Measurements from ENCODE around the gene LILRA1.
"Not testable (repeated sequence)": the region's sequence is repeated elsewhere in the genome, so short reads cannot be mapped to it uniquely, and the experiment has no call there.

Gene LILRA1

DNA sequence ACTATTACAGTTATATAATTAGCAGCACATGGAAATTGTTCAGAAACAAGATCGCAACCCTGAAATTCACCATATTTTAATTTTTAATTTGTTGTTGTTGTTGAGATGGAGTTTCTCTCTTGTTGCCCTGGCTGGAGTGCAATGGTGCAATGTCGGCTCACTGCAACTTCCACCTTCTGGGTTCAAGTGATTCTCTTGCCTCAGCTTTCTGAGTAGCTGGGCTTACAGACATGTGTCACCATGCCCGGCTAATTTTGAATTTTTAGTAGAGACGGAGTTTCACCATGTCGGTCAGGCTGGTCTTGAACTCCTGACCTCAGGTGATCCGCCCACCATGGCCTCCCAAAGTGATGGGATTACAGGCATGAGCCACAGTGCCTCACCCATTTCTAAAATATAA is 30.2 kb upstream of the LILRA1 start:
- not testable (repeated sequence) for H3K4me3 ChIP-seq (ENCODE audit: low read length); H3K27ac ChIP-seq (ENCODE audit: low read length); H3K4me1 ChIP-seq (ENCODE audit: insufficient read depth, low read length); H3K27me3 ChIP-seq (ENCODE audit: insufficient read depth, low read length); H3K36me3 ChIP-seq (ENCODE audit: insufficient read depth, low read depth, low read length); H3K9ac ChIP-seq (ENCODE audit: low read depth, low read length)
- H3K9me3 ChIP-seq (ENCODE audit: insufficient read depth, low read depth, low read length), result peaks cover 87% of the 10 kb centered on the region

DNA sequence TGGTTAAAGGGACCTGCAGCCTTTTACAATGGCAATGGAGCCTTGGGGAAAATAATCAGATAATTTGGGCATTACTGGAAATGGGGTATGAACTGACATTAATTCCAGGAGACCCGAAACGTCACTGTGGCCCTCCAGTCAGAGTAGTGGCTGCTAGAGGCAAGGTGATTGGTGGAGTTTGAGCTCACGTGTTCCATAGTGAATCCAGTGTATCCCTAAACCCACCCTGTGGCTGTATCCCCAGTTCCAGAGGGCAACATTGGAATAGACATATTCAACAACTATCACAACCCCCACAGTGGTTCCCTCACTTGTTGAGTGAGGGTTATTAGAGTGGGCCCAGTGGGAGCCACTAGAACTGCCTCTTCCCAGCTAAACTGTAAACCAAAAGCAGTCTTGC is 23.1 kb upstream of the LILRA1 start:
- Histone ChIP-seq H3K9me3 (ENCODE audit: insufficient read depth, low read depth, low read length) (peaks cover 86% of the 10 kb centered on the region), H3K27ac (ENCODE audit: low read length) (no peak overlapping the region)

DNA sequence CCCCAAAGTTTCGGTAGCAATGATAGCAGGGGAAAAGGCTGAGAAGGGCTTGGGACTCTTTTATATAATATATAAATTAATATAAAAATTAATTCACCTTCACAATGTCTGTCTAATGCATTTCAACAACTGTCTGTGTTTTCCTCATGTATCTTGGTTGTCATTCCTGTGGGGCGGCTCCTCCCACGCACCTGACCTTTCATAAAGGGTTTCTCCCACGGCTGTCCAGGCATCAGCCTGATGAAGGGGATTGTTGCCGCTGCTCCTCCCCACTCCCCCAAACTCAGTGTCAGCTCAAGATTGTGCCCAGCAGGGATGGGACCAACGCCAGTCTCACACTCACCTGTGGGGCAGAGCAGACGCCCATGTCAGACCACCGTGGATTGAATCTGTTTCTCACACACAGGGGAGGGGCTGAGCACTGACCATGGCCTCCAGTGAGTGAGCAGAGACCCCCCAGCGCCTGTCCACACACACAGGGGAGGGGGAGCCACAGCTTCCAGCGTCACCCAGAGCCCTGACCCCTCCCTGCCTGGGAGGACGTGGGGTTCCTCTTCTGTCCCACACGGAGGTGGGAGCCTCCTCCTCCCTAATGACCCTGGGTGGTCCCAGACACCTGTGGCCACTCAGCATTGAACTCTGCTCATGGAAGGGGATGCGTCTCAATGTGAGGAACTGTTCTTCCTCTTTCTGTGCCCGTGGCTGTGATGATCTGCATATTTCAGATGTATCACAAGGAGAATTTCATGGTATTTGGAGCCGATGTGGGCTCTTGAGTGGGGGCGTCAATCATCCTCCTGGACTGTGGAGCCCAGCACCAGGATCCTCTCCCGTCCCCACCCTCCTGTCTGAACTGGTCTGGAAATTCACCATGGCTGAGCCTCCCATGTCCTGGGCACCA is 21.5 kb upstream of the LILRA1 start:
- not testable (repeated sequence) for H3K4me1 ChIP-seq (ENCODE audit: insufficient read depth, low read length)

More for the DNA sequence above, 23.1 kb upstream of the LILRA1 start:
- H3K36me3 ChIP-seq (ENCODE audit: insufficient read depth, low read depth, low read length), result no peaks in the 10 kb centered on the region
- no peak overlapping the region for H3K4me3 ChIP-seq (ENCODE audit: low read length)
- no peak overlapping the region for H3K9ac ChIP-seq (ENCODE audit: low read depth, low read length)
- no peaks in the 10 kb centered on the region for H3K4me1 ChIP-seq (ENCODE audit: insufficient read depth, low read length)
- H3K27me3 ChIP-seq (ENCODE audit: insufficient read depth, low read length), result no peaks in the 10 kb centered on the region

DNA sequence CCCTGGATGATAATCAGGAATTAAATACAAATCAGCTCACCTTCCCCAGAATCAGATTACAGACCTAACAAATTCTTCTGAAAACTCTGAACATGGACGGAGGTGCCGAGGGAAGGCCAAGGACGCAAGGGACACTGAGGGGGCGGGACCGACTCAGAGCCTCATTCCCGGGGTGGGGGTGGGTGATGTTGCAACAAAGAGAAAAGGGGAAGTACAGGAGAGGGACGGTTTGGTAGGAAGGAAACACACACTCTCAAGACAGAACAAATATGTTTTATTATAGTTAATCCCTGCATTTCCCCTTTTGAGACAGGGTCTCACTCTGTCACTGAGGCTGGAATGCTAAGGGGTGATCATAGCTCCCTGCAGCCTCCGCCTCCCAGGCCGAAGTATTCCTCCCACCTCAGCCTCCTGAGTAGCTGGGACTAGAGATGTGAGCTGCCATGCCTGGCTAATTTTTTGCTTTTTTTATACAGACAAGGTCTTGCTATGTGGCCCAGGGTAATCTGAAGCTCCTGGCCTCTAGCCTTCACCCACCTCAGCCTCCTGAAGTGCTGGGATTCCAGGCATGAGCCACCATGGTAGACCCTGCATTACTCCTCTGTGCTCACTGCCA is 20.6 kb upstream of the LILRA1 start:
- no peak overlapping the region for H3K27ac ChIP-seq (ENCODE audit: low read length)
- H3K9ac ChIP-seq (ENCODE audit: low read depth, low read length), result no peak overlapping the region
- no peaks in the 10 kb centered on the region for H3K36me3 ChIP-seq (ENCODE audit: insufficient read depth, low read depth, low read length)
- no peak overlapping the region for H3K4me3 ChIP-seq (ENCODE audit: low read length)
- no peaks in the 10 kb centered on the region for H3K27me3 ChIP-seq (ENCODE audit: insufficient read depth, low read length)
- peaks cover 76% of the 10 kb centered on the region for H3K9me3 ChIP-seq (ENCODE audit: insufficient read depth, low read depth, low read length)
- no peaks in the 10 kb centered on the region for H3K4me1 ChIP-seq (ENCODE audit: insufficient read depth, low read length)

More for the DNA sequence above, 21.5 kb upstream of the LILRA1 start:
- H3K9me3 ChIP-seq (ENCODE audit: insufficient read depth, low read depth, low read length), result peaks cover 75% of the 10 kb centered on the region
- not testable (repeated sequence) for H3K27ac ChIP-seq (ENCODE audit: low read length); H3K9ac ChIP-seq (ENCODE audit: low read depth, low read length); H3K36me3 ChIP-seq (ENCODE audit: insufficient read depth, low read depth, low read length); H3K4me3 ChIP-seq (ENCODE audit: low read length); H3K27me3 ChIP-seq (ENCODE audit: insufficient read depth, low read length)

DNA sequence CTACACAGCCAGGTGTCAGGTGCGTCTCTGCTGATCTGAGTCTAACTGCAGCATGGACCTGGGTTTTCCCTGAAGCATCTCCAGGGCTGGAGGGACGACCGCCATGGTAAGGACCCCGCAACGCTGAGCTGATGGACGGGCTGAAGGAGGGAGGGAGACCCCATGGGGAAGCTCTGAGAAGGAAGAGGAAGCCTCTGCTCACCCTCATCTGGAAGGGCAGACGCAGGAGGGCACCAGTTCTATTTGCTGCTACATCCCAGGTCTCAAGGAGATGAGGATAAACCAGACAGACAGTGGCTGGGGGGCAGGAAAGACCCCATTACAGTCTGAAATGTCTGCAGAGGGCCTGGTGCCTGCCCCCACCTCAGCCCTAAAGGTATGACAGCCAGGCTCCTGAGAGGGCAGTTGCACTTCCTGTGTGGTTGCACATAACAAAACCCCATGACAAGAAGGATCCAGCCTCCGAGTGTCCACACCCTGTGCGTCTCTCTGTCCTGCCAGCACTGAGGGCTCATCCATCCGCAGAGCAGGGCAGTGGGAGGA is 20.0 kb upstream of the LILRA1 start, which contains the start of gene LILRA2:
Gene LILRA2 (plus strand): TSS at position 461 of the 543 bp plus-strand sequence. CDS start 89 bp downstream, outside the sequence.
- H3K9me3 ChIP-seq (ENCODE audit: insufficient read depth, low read depth, low read length), result peaks cover 76% of the 10 kb centered on the region
- no peaks in the 10 kb centered on the region for H3K27me3 ChIP-seq (ENCODE audit: insufficient read depth, low read length)
- H3K36me3 ChIP-seq (ENCODE audit: insufficient read depth, low read depth, low read length), result no peaks in the 10 kb centered on the region
- no peaks in the 10 kb centered on the region for H3K4me1 ChIP-seq (ENCODE audit: insufficient read depth, low read length)
- no peak within 1 kb of the TSS for H3K27ac ChIP-seq (ENCODE audit: low read length)
- no peak within 1 kb of the TSS for H3K4me3 ChIP-seq (ENCODE audit: low read length)
- no peak within 1 kb of the TSS for H3K9ac ChIP-seq (ENCODE audit: low read depth, low read length)

DNA sequence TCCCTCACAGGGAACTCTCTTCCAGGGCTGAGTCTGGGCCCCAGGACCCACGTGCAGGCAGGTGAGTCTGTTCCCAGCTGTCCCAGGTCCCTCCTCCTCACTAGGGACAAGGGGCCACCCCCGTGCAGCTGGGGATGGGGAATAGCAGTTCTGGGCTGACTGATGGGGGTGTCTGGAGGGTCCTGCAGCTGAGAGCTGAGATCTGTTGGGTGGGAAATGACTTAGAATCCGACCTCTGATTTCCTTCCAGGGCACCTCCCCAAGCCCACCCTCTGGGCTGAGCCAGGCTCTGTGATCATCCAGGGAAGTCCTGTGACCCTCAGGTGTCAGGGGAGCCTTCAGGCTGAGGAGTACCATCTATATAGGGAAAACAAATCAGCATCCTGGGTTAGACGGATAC is 19.4 kb upstream of the LILRA1 start:
- no peak overlapping the region for H3K9ac ChIP-seq (ENCODE audit: low read depth, low read length)
- H3K27me3 ChIP-seq (ENCODE audit: insufficient read depth, low read length), result no peaks in the 10 kb centered on the region
- H3K36me3 ChIP-seq (ENCODE audit: insufficient read depth, low read depth, low read length), result no peaks in the 10 kb centered on the region
- H3K4me3 ChIP-seq (ENCODE audit: low read length), result no peak overlapping the region
- peaks cover 76% of the 10 kb centered on the region for H3K9me3 ChIP-seq (ENCODE audit: insufficient read depth, low read depth, low read length)
- H3K27ac ChIP-seq (ENCODE audit: low read length), result no peak overlapping the region
- no peaks in the 10 kb centered on the region for H3K4me1 ChIP-seq (ENCODE audit: insufficient read depth, low read length)

DNA sequence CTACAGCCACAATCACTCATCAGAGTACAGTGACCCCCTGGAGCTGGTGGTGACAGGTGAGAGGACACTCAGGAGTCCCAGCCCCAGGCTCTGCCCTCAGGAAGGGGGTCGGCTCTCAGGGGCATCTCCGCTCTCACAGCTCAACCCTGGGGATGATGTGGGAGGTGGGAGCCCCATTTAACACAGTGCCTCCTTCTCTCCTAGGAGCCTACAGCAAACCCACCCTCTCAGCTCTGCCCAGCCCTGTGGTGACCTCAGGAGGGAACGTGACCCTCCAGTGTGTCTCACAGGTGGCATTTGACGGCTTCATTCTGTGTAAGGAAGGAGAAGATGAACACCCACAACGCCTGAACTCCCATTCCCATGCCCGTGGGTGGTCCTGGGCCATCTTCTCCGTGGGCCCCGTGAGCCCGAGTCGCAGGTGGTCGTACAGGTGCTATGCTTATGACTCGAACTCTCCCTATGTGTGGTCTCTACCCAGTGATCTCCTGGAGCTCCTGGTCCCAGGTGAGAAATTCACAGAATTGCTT is 18.8 kb upstream of the LILRA1 start:
- H3K4me3 ChIP-seq (ENCODE audit: low read length), result no peak overlapping the region
- H3K36me3 ChIP-seq (ENCODE audit: insufficient read depth, low read depth, low read length), result no peaks in the 10 kb centered on the region
- H3K4me1 ChIP-seq (ENCODE audit: insufficient read depth, low read length), result no peaks in the 10 kb centered on the region
- no peaks in the 10 kb centered on the region for H3K27me3 ChIP-seq (ENCODE audit: insufficient read depth, low read length)
- no peak overlapping the region for H3K27ac ChIP-seq (ENCODE audit: low read length)
- no peak overlapping the region for H3K9ac ChIP-seq (ENCODE audit: low read depth, low read length)
- peaks cover 73% of the 10 kb centered on the region for H3K9me3 ChIP-seq (ENCODE audit: insufficient read depth, low read depth, low read length)

DNA sequence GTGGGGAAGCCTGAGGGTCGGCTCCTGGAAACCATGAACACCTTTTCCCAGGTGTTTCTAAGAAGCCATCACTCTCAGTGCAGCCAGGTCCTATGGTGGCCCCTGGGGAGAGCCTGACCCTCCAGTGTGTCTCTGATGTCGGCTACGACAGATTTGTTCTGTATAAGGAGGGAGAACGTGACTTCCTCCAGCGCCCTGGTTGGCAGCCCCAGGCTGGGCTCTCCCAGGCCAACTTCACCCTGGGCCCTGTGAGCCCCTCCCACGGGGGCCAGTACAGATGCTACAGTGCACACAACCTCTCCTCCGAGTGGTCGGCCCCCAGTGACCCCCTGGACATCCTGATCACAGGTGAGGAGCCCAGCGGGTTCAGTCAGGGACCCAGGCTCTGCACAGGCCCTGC is 18.2 kb upstream of the LILRA1 start:
- not testable (repeated sequence) for H3K36me3 ChIP-seq (ENCODE audit: insufficient read depth, low read depth, low read length); H3K27ac ChIP-seq (ENCODE audit: low read length); H3K4me1 ChIP-seq (ENCODE audit: insufficient read depth, low read length); H3K27me3 ChIP-seq (ENCODE audit: insufficient read depth, low read length); H3K9ac ChIP-seq (ENCODE audit: low read depth, low read length); H3K4me3 ChIP-seq (ENCODE audit: low read length)
- H3K9me3 ChIP-seq (ENCODE audit: insufficient read depth, low read depth, low read length), result peaks cover 67% of the 10 kb centered on the region

DNA sequence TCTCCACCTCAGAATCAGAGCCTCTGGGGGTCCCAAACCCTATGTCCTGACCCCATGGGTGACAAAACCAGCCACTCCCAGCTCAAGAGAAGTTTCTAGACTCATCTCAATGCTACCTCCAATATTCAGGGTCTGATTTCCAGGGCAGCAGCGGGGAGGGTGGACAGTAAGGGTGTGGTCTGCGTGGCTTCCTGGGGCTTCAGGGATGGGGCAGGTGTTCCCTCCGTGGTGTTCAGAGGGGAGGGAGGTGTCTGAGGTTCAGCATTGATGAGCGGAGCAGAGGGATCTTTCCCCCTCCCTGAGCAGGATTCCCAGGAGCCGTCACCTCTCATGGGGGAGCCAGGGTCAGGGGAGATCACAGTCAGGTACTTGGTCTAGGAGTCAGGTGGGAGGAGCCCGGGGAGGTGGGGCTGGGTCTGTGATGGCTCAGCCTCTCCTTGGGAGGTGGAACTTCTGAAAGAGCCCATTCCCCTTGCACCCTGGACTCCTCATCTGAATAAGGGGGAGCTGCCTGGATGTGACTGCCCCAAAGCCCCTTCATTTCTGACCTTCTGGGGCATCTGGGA is 16.9 kb upstream of the LILRA1 start:
- Histone ChIP-seq H3K4me3 (ENCODE audit: low read length) (no peak overlapping the region), H3K27ac (ENCODE audit: low read length) (no peak overlapping the region), H3K36me3 (ENCODE audit: insufficient read depth, low read depth, low read length) (no peaks in the 10 kb centered on the region), H3K4me1 (ENCODE audit: insufficient read depth, low read length) (no peaks in the 10 kb centered on the region), H3K9me3 (ENCODE audit: insufficient read depth, low read depth, low read length) (peaks cover 54% of the 10 kb centered on the region), H3K27me3 (ENCODE audit: insufficient read depth, low read length) (no peaks in the 10 kb centered on the region), H3K9ac (ENCODE audit: low read depth, low read length) (no peak overlapping the region)

DNA sequence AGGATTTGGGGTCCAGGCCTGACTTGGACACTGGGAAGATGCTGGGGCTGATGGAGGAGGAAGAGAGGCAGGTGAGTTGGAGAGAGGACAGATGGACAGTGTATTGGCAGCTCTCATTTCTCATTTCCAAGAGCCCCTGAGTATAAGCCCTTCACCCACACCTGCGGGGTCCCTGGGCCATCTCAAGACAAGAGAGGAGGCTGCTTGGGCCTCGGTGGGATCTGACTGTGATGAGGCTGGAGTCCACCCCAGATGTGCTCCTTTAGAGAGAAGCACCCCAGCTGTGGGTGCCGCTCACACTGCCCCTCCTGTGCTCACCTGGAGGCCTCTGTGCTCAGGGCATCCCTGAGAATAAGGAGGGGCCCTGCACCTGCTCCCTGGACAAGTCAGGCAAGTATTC is 16.1 kb upstream of the LILRA1 start:
- Histone ChIP-seq H3K4me3 (ENCODE audit: low read length) (no peak overlapping the region), H3K36me3 (ENCODE audit: insufficient read depth, low read depth, low read length) (no peaks in the 10 kb centered on the region), H3K27me3 (ENCODE audit: insufficient read depth, low read length) (no peaks in the 10 kb centered on the region)

DNA sequence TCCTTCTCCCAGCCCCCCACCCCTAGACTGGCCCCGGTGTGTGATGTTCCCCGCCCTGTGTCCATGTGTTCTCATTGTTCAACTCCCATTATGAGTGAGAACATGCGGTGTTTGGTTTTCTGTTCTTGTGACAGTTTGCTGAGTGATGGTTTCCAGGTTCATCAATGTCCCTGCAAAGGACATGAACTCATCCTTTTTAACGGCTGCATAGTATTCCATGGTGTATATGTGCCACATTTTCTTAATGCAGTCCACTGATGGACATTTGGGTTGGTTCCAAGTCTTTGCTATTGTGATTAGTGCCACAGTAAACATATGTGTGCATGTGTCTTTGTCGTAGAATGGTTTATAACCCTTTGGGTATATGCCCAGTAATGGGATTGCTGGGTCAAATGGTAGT is 15.2 kb upstream of the LILRA1 start:
- peaks cover 57% of the 10 kb centered on the region for H3K9me3 ChIP-seq (ENCODE audit: insufficient read depth, low read depth, low read length)
- H3K36me3 ChIP-seq (ENCODE audit: insufficient read depth, low read depth, low read length); H3K4me3 ChIP-seq (ENCODE audit: low read length); H3K27me3 ChIP-seq (ENCODE audit: insufficient read depth, low read length); H3K9ac ChIP-seq (ENCODE audit: low read depth, low read length); H3K27ac ChIP-seq (ENCODE audit: low read length); H3K4me1 ChIP-seq (ENCODE audit: insufficient read depth, low read length): not testable (repeated sequence)

More for the DNA sequence above, 16.1 kb upstream of the LILRA1 start:
- Histone ChIP-seq H3K4me1 (ENCODE audit: insufficient read depth, low read length) (no peaks in the 10 kb centered on the region), H3K27ac (ENCODE audit: low read length) (no peak overlapping the region), H3K9ac (ENCODE audit: low read depth, low read length) (no peak overlapping the region), H3K9me3 (ENCODE audit: insufficient read depth, low read depth, low read length) (peaks cover 61% of the 10 kb centered on the region)

Data from iPS-20b (cell line).